Measurements from ENCODE around the gene PDZD4. TPM values are rescaled to one million over a fixed set of nuclear protein-coding genes. Genes with fewer than 3 reads are reported as not detected.

PDZD4 gene
- total RNA-seq, 6 experiments from 2014 or later = not detected

GRCh38 chrX:153794018-153794896 lies 36.1 kb downstream of the PDZD4 start, which contains the start of the genes IDH3G and SSR4:
IDH3G (minus strand) TSS chrX:153794375; CDS start chrX:153794326, 49 bp downstream.
SSR4 (plus strand) TSS chrX:153794668; CDS start chrX:153794688, 20 bp downstream.
- Mint-ChIP-seq H3K27ac (peak within 1 kb of the TSS; percentile 92), H3K4me3 (peak within 1 kb of the TSS; percentile 95), H3K9me3 (no peaks in the 10 kb centered on the region), H3K36me3 (ENCODE audit: low read depth) (peaks cover 4% of the 10 kb centered on the region), H3K27me3 (ENCODE audit: insufficient read depth) (peaks cover 2% of the 10 kb centered on the region; the same call in 1 of the 2 replicates), H3K4me1 (ENCODE audit: low read depth) (peaks cover 18% of the 10 kb centered on the region)
- DNase-seq = peak; percentile 85
- TF ChIP-seq, protein P1, sequence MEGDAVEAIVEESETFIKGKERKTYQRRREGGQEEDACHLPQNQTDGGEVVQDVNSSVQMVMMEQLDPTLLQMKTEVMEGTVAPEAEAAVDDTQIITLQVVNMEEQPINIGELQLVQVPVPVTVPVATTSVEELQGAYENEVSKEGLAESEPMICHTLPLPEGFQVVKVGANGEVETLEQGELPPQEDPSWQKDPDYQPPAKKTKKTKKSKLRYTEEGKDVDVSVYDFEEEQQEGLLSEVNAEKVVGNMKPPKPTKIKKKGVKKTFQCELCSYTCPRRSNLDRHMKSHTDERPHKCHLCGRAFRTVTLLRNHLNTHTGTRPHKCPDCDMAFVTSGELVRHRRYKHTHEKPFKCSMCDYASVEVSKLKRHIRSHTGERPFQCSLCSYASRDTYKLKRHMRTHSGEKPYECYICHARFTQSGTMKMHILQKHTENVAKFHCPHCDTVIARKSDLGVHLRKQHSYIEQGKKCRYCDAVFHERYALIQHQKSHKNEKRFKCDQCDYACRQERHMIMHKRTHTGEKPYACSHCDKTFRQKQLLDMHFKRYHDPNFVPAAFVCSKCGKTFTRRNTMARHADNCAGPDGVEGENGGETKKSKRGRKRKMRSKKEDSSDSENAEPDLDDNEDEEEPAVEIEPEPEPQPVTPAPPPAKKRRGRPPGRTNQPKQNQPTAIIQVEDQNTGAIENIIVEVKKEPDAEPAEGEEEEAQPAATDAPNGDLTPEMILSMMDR (IDR thresholded peaks at IDR 0.05) = peak; percentile 54; the same call in 1 of the 2 replicates

GRCh38 chrX:153793291-153793690 lies 37.1 kb downstream of the PDZD4 start:
- no peaks in the 10 kb centered on the region for H3K9me3 Mint-ChIP-seq
- DNase-seq = no peak

DNA sequence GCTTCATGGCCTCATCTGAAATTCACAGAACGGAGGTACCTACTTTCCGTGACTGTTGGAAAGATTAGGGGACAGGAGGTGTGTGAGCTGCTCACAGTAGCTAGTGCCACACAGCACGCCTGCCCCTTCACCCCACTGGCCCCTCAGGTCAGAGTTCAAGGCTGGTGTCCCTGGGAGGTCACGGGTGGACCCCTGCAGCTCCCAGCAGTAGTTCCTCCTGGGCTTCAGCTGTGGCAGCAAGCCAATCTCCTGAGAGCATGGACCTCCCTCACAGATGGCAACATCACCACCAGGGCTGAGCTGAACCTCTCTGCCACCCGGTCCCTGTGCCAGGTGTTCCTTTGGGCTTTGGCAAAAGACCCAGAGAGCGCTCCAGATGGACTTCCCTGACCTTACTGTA lies 38.0 kb downstream of the PDZD4 start:
- Mint-ChIP-seq H3K27me3 (ENCODE audit: insufficient read depth) (peaks cover 2% of the 10 kb centered on the region; the same call in 1 of the 2 replicates), H3K4me1 (ENCODE audit: low read depth) (peaks cover 18% of the 10 kb centered on the region), H3K4me3 (peak overlapping the region; percentile 95; the same call in 1 of the 2 replicates), H3K9me3 (no peaks in the 10 kb centered on the region), H3K36me3 (ENCODE audit: low read depth) (peaks cover 4% of the 10 kb centered on the region), H3K27ac (no peak overlapping the region)
- TF ChIP-seq, protein P1 (IDR thresholded peaks at IDR 0.05) = no peak
- DNase-seq = no peak

More at GRCh38 chrX:153793291-153793690, 37.1 kb downstream of the PDZD4 start:
- TF ChIP-seq, protein P1 (IDR thresholded peaks at IDR 0.05) = no peak
- peak overlapping the region; percentile 95 for H3K4me3 Mint-ChIP-seq
- peaks cover 4% of the 10 kb centered on the region for H3K36me3 Mint-ChIP-seq (ENCODE audit: low read depth)
- peaks cover 18% of the 10 kb centered on the region for H3K4me1 Mint-ChIP-seq (ENCODE audit: low read depth)
- peaks cover 2% of the 10 kb centered on the region; the same call in 1 of the 2 replicates for H3K27me3 Mint-ChIP-seq (ENCODE audit: insufficient read depth)
- peak overlapping the region; percentile 92 for H3K27ac Mint-ChIP-seq

DNA sequence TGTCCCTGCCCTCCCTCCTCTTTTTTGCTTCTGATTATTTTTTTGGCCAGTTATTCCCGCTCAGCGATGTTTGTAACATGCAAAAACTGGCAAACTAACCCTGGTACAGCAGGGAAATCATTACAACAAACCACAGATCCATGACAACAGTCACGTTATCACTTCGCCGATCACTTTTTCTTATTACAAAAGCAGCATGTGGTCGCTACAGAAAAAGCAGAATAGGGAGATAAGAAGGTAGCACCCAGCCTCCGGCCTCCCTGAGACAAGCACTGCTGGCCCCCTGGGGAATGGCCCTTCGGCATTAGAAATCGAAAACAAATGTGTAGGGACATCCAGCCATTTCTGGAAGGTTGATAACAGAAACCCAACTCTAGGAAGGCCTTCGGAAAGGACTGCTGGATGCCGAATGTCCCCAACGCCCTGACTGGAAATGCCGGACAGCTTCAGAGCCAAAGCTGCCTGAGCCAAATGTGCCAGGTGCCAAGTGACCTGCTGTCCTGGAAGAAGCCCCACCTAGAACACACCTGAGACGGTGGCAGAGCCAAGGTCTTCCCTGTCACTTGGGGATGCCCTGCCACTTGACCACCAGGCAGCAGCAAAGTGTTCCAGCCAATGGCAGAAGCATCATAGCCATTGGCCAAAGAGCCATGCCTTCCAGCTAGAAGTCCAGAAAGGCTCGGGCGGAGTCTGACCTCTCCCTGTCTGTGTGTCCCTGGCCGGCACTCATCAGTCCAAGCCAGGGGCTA lies 39.1 kb downstream of the PDZD4 start:
- H3K4me3 Mint-ChIP-seq = no peak overlapping the region
- no peak for DNase-seq
- no peak overlapping the region for H3K27ac Mint-ChIP-seq
- peaks cover 4% of the 10 kb centered on the region for H3K36me3 Mint-ChIP-seq (ENCODE audit: low read depth)
- TF ChIP-seq, protein P1 (IDR thresholded peaks at IDR 0.05) = no peak
- no peaks in the 10 kb centered on the region for H3K9me3 Mint-ChIP-seq
- peaks cover 16% of the 10 kb centered on the region for H3K4me1 Mint-ChIP-seq (ENCODE audit: low read depth)
- peaks cover 2% of the 10 kb centered on the region; the same call in 1 of the 2 replicates for H3K27me3 Mint-ChIP-seq (ENCODE audit: insufficient read depth)

DNA sequence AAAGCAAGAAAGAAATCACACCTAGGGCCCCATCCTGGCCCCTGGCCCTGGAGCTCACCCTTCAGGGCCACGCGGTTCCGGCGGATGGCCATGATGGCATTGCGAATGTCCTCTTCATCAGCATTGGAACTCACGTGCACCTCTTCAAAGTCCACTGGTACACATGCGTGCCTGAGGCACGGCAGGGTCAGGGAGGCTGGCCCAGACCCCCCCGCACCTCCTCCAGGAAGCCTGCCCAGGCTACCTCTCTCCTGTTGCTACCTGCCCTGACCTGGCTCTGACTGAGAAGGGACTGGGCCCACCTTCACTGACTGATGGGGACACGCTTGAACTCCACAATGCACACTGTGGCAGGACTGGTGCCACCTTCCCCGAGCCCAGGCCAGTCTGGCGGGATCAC lies 40.7 kb downstream of the PDZD4 start:
- no peak overlapping the region for H3K27ac Mint-ChIP-seq
- no peak for DNase-seq
- no peak overlapping the region for H3K4me3 Mint-ChIP-seq
- H3K27me3 Mint-ChIP-seq (ENCODE audit: insufficient read depth) = peaks cover 5% of the 10 kb centered on the region
- H3K36me3 Mint-ChIP-seq (ENCODE audit: low read depth) = peaks cover 4% of the 10 kb centered on the region
- peaks cover 8% of the 10 kb centered on the region for H3K4me1 Mint-ChIP-seq (ENCODE audit: low read depth)
- H3K9me3 Mint-ChIP-seq = no peaks in the 10 kb centered on the region
- TF ChIP-seq, protein P1 (IDR thresholded peaks at IDR 0.05) = no peak
